Activated T-cell treated with anti-CD3 and anti-CD28 coated beads, Interleukin-2, amount 50 U/mL, for 4 hours (primary cell): ENCODE data around the gene PSENEN. TPM values are rescaled to one million over a fixed set of nuclear protein-coding genes. Genes with fewer than 3 reads are reported as not detected.

Experiments
- ATAC-seq, 2 donors: fragments of 200-7000 bp; cut with Tn5 transposase; one replicate each; pipeline ENCODE4 v1.10.0; 2021
- DNase-seq: peaks from one replicate; pipeline ENCODE4 v3.0.0-alpha.2; 2020
- H3K27me3 Mint-ChIP-seq: one replicate; pipeline ENCODE4 v1.8.0; 2021; ENCODE audit warnings: low read depth, mixed read lengths
- H3K36me3 Mint-ChIP-seq: one replicate; pipeline ENCODE4 v1.8.0; 2022; ENCODE audit warnings: mixed read lengths; ENCODE audit not compliant: insufficient read depth
- H3K4me1 Mint-ChIP-seq: one replicate; pipeline ENCODE4 v1.8.0; 2021; ENCODE audit warnings: low read depth, mixed read lengths
- H3K4me3 Mint-ChIP-seq: one replicate; pipeline ENCODE4 v1.8.0; 2021; ENCODE audit warnings: mild to moderate bottlenecking, moderate library complexity, mixed read lengths
- H3K9me3 Mint-ChIP-seq: one replicate; pipeline ENCODE4 v1.8.0; 2021; ENCODE audit warnings: mixed read lengths
- total RNA-seq, 3 donors: library from RNA; stranded (reverse); gene quantifications; one replicate each; pipeline ENCODE4 v1.2.1, GENCODE V29; 2021

PSENEN gene
- total RNA-seq, 3 donors from 2014 or later, result 46.1 to 49.3 (median 47.9) TPM

GRCh38 chr19:35724560-35724959 lies 20.9 kb upstream of the PSENEN start:
- Mint-ChIP-seq H3K9me3 (no peaks in the 10 kb centered on the region), H3K36me3 (peaks cover 48% of the 10 kb centered on the region)
- ATAC-seq, result no peak

GRCh38 chr19:35725216-35725861 lies 20.1 kb upstream of the PSENEN start:
- peaks cover 51% of the 10 kb centered on the region for H3K36me3 Mint-ChIP-seq
- H3K4me1 Mint-ChIP-seq, result peaks cover 5% of the 10 kb centered on the region
- ATAC-seq (no peak), DNase-seq (no peak)
- no peak overlapping the region for H3K4me3 Mint-ChIP-seq
- no peaks in the 10 kb centered on the region for H3K9me3 Mint-ChIP-seq
- H3K27me3 Mint-ChIP-seq, result no peaks in the 10 kb centered on the region

More at GRCh38 chr19:35724560-35724959, 20.9 kb upstream of the PSENEN start:
- H3K4me1 Mint-ChIP-seq, result peaks cover 8% of the 10 kb centered on the region
- no peak overlapping the region for H3K4me3 Mint-ChIP-seq
- no peak for DNase-seq
- H3K27me3 Mint-ChIP-seq, result no peaks in the 10 kb centered on the region

GRCh38 chr19:35727053-35727955 lies 18.1 kb upstream of the PSENEN start:
- H3K27me3 Mint-ChIP-seq, result no peaks in the 10 kb centered on the region
- no peaks in the 10 kb centered on the region for H3K9me3 Mint-ChIP-seq
- no peaks in the 10 kb centered on the region for H3K4me1 Mint-ChIP-seq
- DNase-seq (no peak), ATAC-seq (no peak)
- H3K36me3 Mint-ChIP-seq, result peaks cover 59% of the 10 kb centered on the region
- H3K4me3 Mint-ChIP-seq, result no peak overlapping the region

GRCh38 chr19:35727956-35728706 lies 17.3 kb upstream of the PSENEN start:
- no peaks in the 10 kb centered on the region for H3K9me3 Mint-ChIP-seq
- no peak for DNase-seq
- no peak for ATAC-seq
- H3K36me3 Mint-ChIP-seq, result peaks cover 54% of the 10 kb centered on the region
- H3K27me3 Mint-ChIP-seq, result no peaks in the 10 kb centered on the region
- no peaks in the 10 kb centered on the region for H3K4me1 Mint-ChIP-seq
- H3K4me3 Mint-ChIP-seq, result no peak overlapping the region

GRCh38 chr19:35729021-35729420 lies 16.4 kb upstream of the PSENEN start:
- H3K4me3 Mint-ChIP-seq, result no peak overlapping the region
- no peak for ATAC-seq
- no peaks in the 10 kb centered on the region for H3K9me3 Mint-ChIP-seq
- no peak for DNase-seq
- no peaks in the 10 kb centered on the region for H3K27me3 Mint-ChIP-seq
- no peaks in the 10 kb centered on the region for H3K4me1 Mint-ChIP-seq
- H3K36me3 Mint-ChIP-seq, result peaks cover 50% of the 10 kb centered on the region

GRCh38 chr19:35729763-35730162 lies 15.7 kb upstream of the PSENEN start:
- H3K4me3 Mint-ChIP-seq, result no peak overlapping the region
- no peaks in the 10 kb centered on the region for H3K27me3 Mint-ChIP-seq
- ATAC-seq (no peak), DNase-seq (no peak)
- no peaks in the 10 kb centered on the region for H3K9me3 Mint-ChIP-seq
- H3K36me3 Mint-ChIP-seq, result peaks cover 49% of the 10 kb centered on the region
- H3K4me1 Mint-ChIP-seq, result no peaks in the 10 kb centered on the region

- Mint-ChIP-seq H3K4me1 (no peaks in the 10 kb centered on the region), H3K27me3 (no peaks in the 10 kb centered on the region), H3K9me3 (no peaks in the 10 kb centered on the region), H3K4me3 (no peak overlapping the region), H3K36me3 (peaks cover 46% of the 10 kb centered on the region)
- no peak for DNase-seq
- ATAC-seq, result no peak
Measured at GRCh38 chr19:35730326-35730725, 15.1 kb upstream of the PSENEN start.

GRCh38 chr19:35731353-35731752 lies 14.1 kb upstream of the PSENEN start:
- Mint-ChIP-seq H3K4me3 (no peak overlapping the region), H3K4me1 (no peaks in the 10 kb centered on the region), H3K27me3 (no peaks in the 10 kb centered on the region), H3K36me3 (peaks cover 40% of the 10 kb centered on the region), H3K9me3 (no peaks in the 10 kb centered on the region)
- no peak for ATAC-seq
- DNase-seq, result no peak

- ATAC-seq (no peak), DNase-seq (no peak)
- peaks cover 3% of the 10 kb centered on the region for H3K4me1 Mint-ChIP-seq
- no peak overlapping the region for H3K4me3 Mint-ChIP-seq
- H3K9me3 Mint-ChIP-seq, result no peaks in the 10 kb centered on the region
- H3K36me3 Mint-ChIP-seq, result peaks cover 42% of the 10 kb centered on the region
- H3K27me3 Mint-ChIP-seq, result no peaks in the 10 kb centered on the region
Measured at GRCh38 chr19:35731779-35732405, 13.6 kb upstream of the PSENEN start.

GRCh38 chr19:35732540-35733179 lies 12.8 kb upstream of the PSENEN start:
- Mint-ChIP-seq H3K4me3 (no peak overlapping the region), H3K9me3 (no peaks in the 10 kb centered on the region), H3K4me1 (peaks cover 5% of the 10 kb centered on the region), H3K36me3 (peaks cover 44% of the 10 kb centered on the region), H3K27me3 (no peaks in the 10 kb centered on the region)
- no peak for DNase-seq
- ATAC-seq, result no peak

GRCh38 chr19:35733180-35734125 lies 12.0 kb upstream of the PSENEN start:
- Mint-ChIP-seq H3K36me3 (peaks cover 42% of the 10 kb centered on the region), H3K4me3 (no peak overlapping the region), H3K4me1 (peaks cover 5% of the 10 kb centered on the region), H3K27me3 (no peaks in the 10 kb centered on the region), H3K9me3 (no peaks in the 10 kb centered on the region)
- ATAC-seq (no peak), DNase-seq (no peak)

- DNase-seq (no peak), ATAC-seq (no peak)
- no peak overlapping the region for H3K4me3 Mint-ChIP-seq
- peaks cover 43% of the 10 kb centered on the region for H3K36me3 Mint-ChIP-seq
- peaks cover 8% of the 10 kb centered on the region for H3K4me1 Mint-ChIP-seq
- no peaks in the 10 kb centered on the region for H3K9me3 Mint-ChIP-seq
- H3K27me3 Mint-ChIP-seq, result no peaks in the 10 kb centered on the region
Measured at GRCh38 chr19:35734273-35734672, 11.2 kb upstream of the PSENEN start.

- Mint-ChIP-seq H3K36me3 (peaks cover 43% of the 10 kb centered on the region), H3K27me3 (no peaks in the 10 kb centered on the region), H3K4me3 (no peak overlapping the region), H3K9me3 (no peaks in the 10 kb centered on the region), H3K4me1 (peaks cover 13% of the 10 kb centered on the region)
- ATAC-seq (no peak), DNase-seq (no peak)
Measured at GRCh38 chr19:35734889-35735288, 10.6 kb upstream of the PSENEN start.
